ENCODE data around the gene LILRA2.
"Not testable (repeated sequence)": the region's sequence is repeated elsewhere in the genome, so short reads cannot be mapped to it uniquely, and the experiment has no call there.

LILRA2 gene

DNA sequence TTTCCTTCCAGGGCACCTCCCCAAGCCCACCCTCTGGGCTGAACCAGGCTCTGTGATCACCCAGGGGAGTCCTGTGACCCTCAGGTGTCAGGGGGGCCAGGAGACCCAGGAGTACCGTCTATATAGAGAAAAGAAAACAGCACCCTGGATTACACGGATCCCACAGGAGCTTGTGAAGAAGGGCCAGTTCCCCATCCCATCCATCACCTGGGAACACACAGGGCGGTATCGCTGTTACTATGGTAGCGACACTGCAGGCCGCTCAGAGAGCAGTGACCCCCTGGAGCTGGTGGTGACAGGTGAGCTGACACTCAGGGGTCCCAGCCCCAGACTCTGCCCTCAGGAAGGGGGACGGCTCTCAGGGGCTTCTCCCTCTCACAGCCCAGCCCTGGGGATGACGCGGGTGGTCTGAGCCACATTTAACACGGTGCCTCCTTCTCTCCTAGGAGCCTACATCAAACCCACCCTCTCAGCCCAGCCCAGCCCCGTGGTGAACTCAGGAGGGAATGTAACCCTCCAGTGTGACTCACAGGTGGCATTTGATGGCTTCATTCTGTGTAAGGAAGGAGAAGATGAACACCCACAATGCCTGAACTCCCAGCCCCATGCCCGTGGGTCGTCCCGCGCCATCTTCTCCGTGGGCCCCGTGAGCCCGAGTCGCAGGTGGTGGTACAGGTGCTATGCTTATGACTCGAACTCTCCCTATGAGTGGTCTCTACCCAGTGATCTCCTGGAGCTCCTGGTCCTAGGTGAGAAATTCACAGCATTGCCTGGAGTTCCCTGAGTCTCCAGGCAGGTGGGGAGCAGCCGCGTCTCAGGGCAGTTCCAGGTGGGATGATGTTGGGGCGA is 58.1 kb downstream of the LILRA2 start:
- H3K36me3 ChIP-seq (ENCODE audit: control insufficient read depth, insufficient read depth, low read length, severe bottlenecking); H3K27me3 ChIP-seq (replicated peaks; ENCODE audit: control insufficient read depth, insufficient read depth, low read length); H3K9ac ChIP-seq (ENCODE audit: low read length); DNase-seq (ENCODE audit: low read depth); H3K4me3 ChIP-seq (ENCODE audit: low read length); H3K9me3 ChIP-seq (ENCODE audit: control insufficient read depth, low read length); H3K4me1 ChIP-seq (ENCODE audit: control insufficient read depth, insufficient read depth, low read length): not testable (repeated sequence)

DNA sequence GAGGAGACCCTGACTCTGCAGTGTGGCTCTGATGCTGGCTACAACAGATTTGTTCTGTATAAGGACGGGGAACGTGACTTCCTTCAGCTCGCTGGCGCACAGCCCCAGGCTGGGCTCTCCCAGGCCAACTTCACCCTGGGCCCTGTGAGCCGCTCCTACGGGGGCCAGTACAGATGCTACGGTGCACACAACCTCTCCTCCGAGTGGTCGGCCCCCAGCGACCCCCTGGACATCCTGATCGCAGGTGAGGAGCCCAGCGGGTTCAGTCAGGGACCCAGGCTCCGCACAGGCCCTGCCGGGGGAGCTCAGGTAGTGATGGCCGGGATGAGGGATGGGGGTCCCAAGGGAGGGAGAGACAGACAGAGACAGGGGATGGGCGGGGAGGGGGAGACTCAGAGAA is 58.9 kb downstream of the LILRA2 start:
- not testable (repeated sequence) for H3K4me1 ChIP-seq (ENCODE audit: control insufficient read depth, insufficient read depth, low read length); H3K4me3 ChIP-seq (ENCODE audit: low read length); H3K27me3 ChIP-seq (replicated peaks; ENCODE audit: control insufficient read depth, insufficient read depth, low read length); H3K9ac ChIP-seq (ENCODE audit: low read length); DNase-seq (ENCODE audit: low read depth); H3K9me3 ChIP-seq (ENCODE audit: control insufficient read depth, low read length); H3K36me3 ChIP-seq (ENCODE audit: control insufficient read depth, insufficient read depth, low read length, severe bottlenecking)

GRCh38 chr19:54633401-54633800 is 59.8 kb downstream of the LILRA2 start:
- DNase-seq (ENCODE audit: low read depth): no peak
- H3K4me3 ChIP-seq (ENCODE audit: low read length): no peak overlapping the region
- no peak overlapping the region for H3K9ac ChIP-seq (ENCODE audit: low read length)
- H3K9me3 ChIP-seq (ENCODE audit: control insufficient read depth, low read length): no peaks in the 10 kb centered on the region
- H3K4me1 ChIP-seq (ENCODE audit: control insufficient read depth, insufficient read depth, low read length): no peaks in the 10 kb centered on the region
- H3K27me3 ChIP-seq (replicated peaks; ENCODE audit: control insufficient read depth, insufficient read depth, low read length): no peaks in the 10 kb centered on the region
- no peaks in the 10 kb centered on the region for H3K36me3 ChIP-seq (ENCODE audit: control insufficient read depth, insufficient read depth, low read length, severe bottlenecking)

DNA sequence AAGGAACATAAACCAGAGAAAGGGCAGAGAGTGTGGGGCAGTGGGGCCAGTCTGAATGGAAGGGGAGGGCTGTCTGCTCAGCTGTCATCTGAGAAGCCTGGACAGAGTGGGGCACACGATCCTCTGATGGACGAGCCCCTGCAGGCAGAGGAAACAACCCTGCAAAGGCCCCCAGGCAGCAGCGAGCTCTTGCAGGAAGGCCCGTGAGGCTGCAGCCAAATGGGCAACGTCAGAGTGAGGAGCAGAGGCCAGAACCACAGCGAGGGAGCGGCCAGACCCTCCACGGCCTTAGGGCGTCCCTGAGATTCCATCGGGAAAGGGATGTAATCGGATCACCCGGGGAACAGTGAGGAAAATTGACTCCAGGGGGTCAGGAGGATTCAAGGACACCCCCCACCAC is 62.5 kb downstream of the LILRA2 start:
- DNase-seq (ENCODE audit: low read depth); H3K4me1 ChIP-seq (ENCODE audit: control insufficient read depth, insufficient read depth, low read length); H3K4me3 ChIP-seq (ENCODE audit: low read length); H3K9me3 ChIP-seq (ENCODE audit: control insufficient read depth, low read length); H3K9ac ChIP-seq (ENCODE audit: low read length); H3K27me3 ChIP-seq (replicated peaks; ENCODE audit: control insufficient read depth, insufficient read depth, low read length); H3K36me3 ChIP-seq (ENCODE audit: control insufficient read depth, insufficient read depth, low read length, severe bottlenecking): not testable (repeated sequence)

DNA sequence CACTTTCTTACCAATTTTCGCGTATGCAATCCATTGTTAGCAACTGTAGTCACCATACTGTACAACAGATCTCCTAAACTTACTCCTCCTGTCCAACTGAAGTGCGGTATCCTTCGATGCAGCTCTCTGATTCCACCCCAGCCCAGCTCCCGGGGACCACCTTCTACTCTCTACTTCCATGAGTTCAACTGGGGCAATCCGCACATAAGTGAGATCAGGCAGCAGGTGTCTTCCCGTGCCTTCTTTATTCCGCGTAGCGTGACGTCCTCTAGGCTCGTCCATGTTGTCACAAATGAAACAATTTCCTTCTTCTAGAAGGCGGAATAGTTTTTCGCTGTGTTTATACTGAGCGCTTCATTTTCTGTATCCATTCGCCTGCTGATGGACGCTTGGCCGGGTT is 65.1 kb downstream of the LILRA2 start:
- no peaks in the 10 kb centered on the region for H3K36me3 ChIP-seq (ENCODE audit: control insufficient read depth, insufficient read depth, low read length, severe bottlenecking)

More for the DNA sequence above, 65.1 kb downstream of the LILRA2 start:
- DNase-seq (ENCODE audit: low read depth): no peak
- Histone ChIP-seq H3K4me3 (ENCODE audit: low read length) (no peak overlapping the region), H3K9me3 (ENCODE audit: control insufficient read depth, low read length) (no peaks in the 10 kb centered on the region), H3K4me1 (ENCODE audit: control insufficient read depth, insufficient read depth, low read length) (no peaks in the 10 kb centered on the region), H3K27me3 (replicated peaks; ENCODE audit: control insufficient read depth, insufficient read depth, low read length) (no peaks in the 10 kb centered on the region), H3K9ac (ENCODE audit: low read length) (no peak overlapping the region)

All from adipocyte (in vitro differentiated cells).